HepG2 (cell line): Measurements from ENCODE around the gene CYP4F22. TPM values are rescaled to one million over a fixed set of nuclear protein-coding genes. Genes with fewer than 3 reads are reported as not detected.

Source experiments
- EED ChIP-seq: sonication (generic); formaldehyde crosslinking; IDR thresholded peaks from 2 replicates; pipeline ENCODE4 v1.5.0; 2020; ENCODE audit warnings: mild to moderate bottlenecking, missing genetic modification reagents
- EHMT2 ChIP-seq: fragments of 200-600 bp; sonication (generic); IDR thresholded peaks from 2 replicates; pipeline ENCODE4 v1.7.0; 2017; ENCODE audit warnings: antibody characterized with exemption, low read depth, low read length, borderline replicate concordance
- FOXJ3 ChIP-seq: sonication (generic); formaldehyde crosslinking; IDR thresholded peaks from 2 replicates; pipeline ENCODE4 v1.4.0; 2020; ENCODE audit warnings: missing genetic modification reagents, mild to moderate bottlenecking, borderline replicate concordance
- HNRNPK ChIP-seq: fragments of 200-400 bp; formaldehyde crosslinking; IDR thresholded peaks from 2 replicates; pipeline ENCODE4 v1.6.1; 2018; ENCODE audit warnings: low read length, low read depth, moderate library complexity, mild to moderate bottlenecking; ENCODE audit not compliant: poor library complexity, severe bottlenecking
- MTF1 ChIP-seq: sonication (generic); formaldehyde crosslinking; IDR thresholded peaks from 2 replicates; pipeline ENCODE4 v1.5.0; 2020; ENCODE audit warnings: missing genetic modification reagents
- NFIC ChIP-seq: IDR thresholded peaks from 2 replicates; pipeline ENCODE4 v1.6.1; 2012; ENCODE audit warnings: mild to moderate bottlenecking, low read length, inconsistent platforms
- PHB2 ChIP-seq: fragments of 450-650 bp; IDR thresholded peaks from 2 replicates; pipeline ENCODE4 v1.6.1; 2018; ENCODE audit not compliant: partially characterized antibody
- PITX1 ChIP-seq: sonication (generic); formaldehyde crosslinking; IDR thresholded peaks from 2 replicates; pipeline ENCODE4 v1.5.1; 2020; ENCODE audit warnings: mild to moderate bottlenecking, missing genetic modification reagents
- POLR2G ChIP-seq: fragments of 200-400 bp; formaldehyde crosslinking; IDR thresholded peaks from 2 replicates; pipeline ENCODE4 v1.6.1; 2018; ENCODE audit warnings: mild to moderate bottlenecking, low read depth, low read length, moderate library complexity
- RFXANK ChIP-seq: IDR thresholded peaks from 2 replicates; pipeline ENCODE4 v1.6.1; 2016
- SAFB2 ChIP-seq: sonication (generic); formaldehyde crosslinking; IDR thresholded peaks from 2 replicates; pipeline ENCODE4 v1.5.1; 2020; ENCODE audit warnings: missing genetic modification reagents, low read depth, mild to moderate bottlenecking, borderline replicate concordance
- SMAD3 ChIP-seq: sonication (generic); formaldehyde crosslinking; IDR thresholded peaks from 2 replicates; pipeline ENCODE4 v1.4.0; 2020; ENCODE audit warnings: missing genetic modification reagents
- TAF1 ChIP-seq: sonication (generic); formaldehyde crosslinking; IDR thresholded peaks from 2 replicates; pipeline ENCODE4 v1.4.0; 2020; ENCODE audit warnings: missing genetic modification reagents
- TBX2 ChIP-seq: sonication (generic); formaldehyde crosslinking; IDR thresholded peaks from 2 replicates; pipeline ENCODE4 v1.5.0; 2020; ENCODE audit warnings: missing genetic modification reagents, mild to moderate bottlenecking, borderline replicate concordance
- ZNF143 ChIP-seq: sonication (generic); formaldehyde crosslinking; IDR thresholded peaks from 2 replicates; pipeline ENCODE4 v1.4.0; 2020; ENCODE audit warnings: missing genetic modification reagents
- ZNF207 ChIP-seq: fragments of 450-650 bp; IDR thresholded peaks from 2 replicates; pipeline ENCODE4 v1.6.1; 2016; ENCODE audit warnings: antibody characterized with exemption, borderline replicate concordance
- ZNF253 ChIP-seq: sonication (generic); formaldehyde crosslinking; IDR thresholded peaks from 2 replicates; pipeline ENCODE4 v1.8.0; 2022; ENCODE audit warnings: mild to moderate bottlenecking, missing genetic modification reagents, borderline replicate concordance
- ZNF75D ChIP-seq: sonication (generic); formaldehyde crosslinking; IDR thresholded peaks from 2 replicates; pipeline ENCODE4 v1.8.1; 2023; ENCODE audit warnings: missing genetic modification reagents, mild to moderate bottlenecking, borderline replicate concordance
- polyA plus RNA-seq, 8 experiments: library from polyadenylated mRNA; depleted of rRNA in 3 of 8; stranded (reverse) in 7 of 8; unstranded in 1 of 8; fragments of >200 nt; fragmentation: Illumina TruSeq in 4 of 8; extraction: Trizol in 4 of 8; gene quantifications; 2 replicates each; pipeline versions ENCODE4 v1.2.1 to v1.2.3, GENCODE V29; 2011 to 2016; ENCODE audit warnings: low read depth in 4 of 8, missing spikeins in 1 of 8, mixed read lengths in 1 of 8; ENCODE audit not compliant: insufficient read depth in 1 of 8
- total RNA-seq, 5 experiments: library from RNA; depleted of rRNA; stranded (reverse); fragments of >200 nt; fragmentation: Illumina TruSeq; extraction: Trizol; gene quantifications; 2 replicates each; pipeline ENCODE4 v1.2.3, GENCODE V29; 2016; ENCODE audit warnings: low read depth in 1 of 5
- TF ChIP-seq, protein P1 (sequence below): sonication (generic); formaldehyde crosslinking; IDR thresholded peaks from 2 replicates; pipeline ENCODE4 v1.5.1; 2020; ENCODE audit warnings: mild to moderate bottlenecking, missing genetic modification reagents, borderline replicate concordance
- TF ChIP-seq, protein P2 (sequence below): fragments of 450-650 bp; IDR thresholded peaks from 2 replicates; pipeline ENCODE4 v1.6.1; 2017; ENCODE audit warnings: mild to moderate bottlenecking
- TF ChIP-seq, protein P3 (sequence below): sonication (generic); formaldehyde crosslinking; IDR thresholded peaks from 2 replicates; pipeline ENCODE4 v1.4.0; 2020; ENCODE audit warnings: mild to moderate bottlenecking, missing genetic modification reagents

CYP4F22 gene
- total and polyA plus RNA-seq, 2 of the 13 experiments (the other 11 are each of a cell fraction or from before 2014, with no cell fraction given) = 0.05 TPM; not detected in 1

DNA sequence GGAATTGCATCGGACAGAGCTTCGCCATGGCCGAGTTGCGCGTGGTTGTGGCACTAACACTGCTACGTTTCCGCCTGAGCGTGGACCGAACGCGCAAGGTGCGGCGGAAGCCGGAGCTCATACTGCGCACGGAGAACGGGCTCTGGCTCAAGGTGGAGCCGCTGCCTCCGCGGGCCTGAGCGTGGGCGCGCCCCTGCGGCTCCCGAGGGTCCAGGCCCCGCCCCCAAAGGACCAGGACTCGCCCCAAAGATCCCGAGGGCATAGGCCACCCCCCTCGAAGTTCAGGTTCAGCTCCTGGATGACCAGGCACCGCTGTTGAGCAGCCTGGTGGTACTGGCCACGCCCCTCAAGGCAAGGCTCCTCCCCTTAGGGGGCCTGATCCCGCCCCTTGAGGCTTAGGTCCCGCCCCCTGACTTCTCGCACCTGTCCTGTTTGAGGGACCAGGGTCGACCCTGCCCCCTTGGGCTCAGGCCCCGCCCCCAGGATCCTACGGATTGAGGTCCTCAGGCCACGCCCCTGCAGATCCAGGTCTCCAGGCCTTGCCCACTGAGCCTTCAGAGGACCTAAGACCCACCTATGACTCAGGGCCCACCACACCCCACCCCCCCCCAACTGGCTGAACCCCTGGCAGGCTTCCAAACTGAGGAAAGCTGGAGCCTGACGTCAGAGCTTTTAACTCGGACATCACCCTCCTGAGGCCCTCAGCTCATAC lies 43.1 kb downstream of the CYP4F22 start (continued):
- TF ChIP-seq, protein P1, sequence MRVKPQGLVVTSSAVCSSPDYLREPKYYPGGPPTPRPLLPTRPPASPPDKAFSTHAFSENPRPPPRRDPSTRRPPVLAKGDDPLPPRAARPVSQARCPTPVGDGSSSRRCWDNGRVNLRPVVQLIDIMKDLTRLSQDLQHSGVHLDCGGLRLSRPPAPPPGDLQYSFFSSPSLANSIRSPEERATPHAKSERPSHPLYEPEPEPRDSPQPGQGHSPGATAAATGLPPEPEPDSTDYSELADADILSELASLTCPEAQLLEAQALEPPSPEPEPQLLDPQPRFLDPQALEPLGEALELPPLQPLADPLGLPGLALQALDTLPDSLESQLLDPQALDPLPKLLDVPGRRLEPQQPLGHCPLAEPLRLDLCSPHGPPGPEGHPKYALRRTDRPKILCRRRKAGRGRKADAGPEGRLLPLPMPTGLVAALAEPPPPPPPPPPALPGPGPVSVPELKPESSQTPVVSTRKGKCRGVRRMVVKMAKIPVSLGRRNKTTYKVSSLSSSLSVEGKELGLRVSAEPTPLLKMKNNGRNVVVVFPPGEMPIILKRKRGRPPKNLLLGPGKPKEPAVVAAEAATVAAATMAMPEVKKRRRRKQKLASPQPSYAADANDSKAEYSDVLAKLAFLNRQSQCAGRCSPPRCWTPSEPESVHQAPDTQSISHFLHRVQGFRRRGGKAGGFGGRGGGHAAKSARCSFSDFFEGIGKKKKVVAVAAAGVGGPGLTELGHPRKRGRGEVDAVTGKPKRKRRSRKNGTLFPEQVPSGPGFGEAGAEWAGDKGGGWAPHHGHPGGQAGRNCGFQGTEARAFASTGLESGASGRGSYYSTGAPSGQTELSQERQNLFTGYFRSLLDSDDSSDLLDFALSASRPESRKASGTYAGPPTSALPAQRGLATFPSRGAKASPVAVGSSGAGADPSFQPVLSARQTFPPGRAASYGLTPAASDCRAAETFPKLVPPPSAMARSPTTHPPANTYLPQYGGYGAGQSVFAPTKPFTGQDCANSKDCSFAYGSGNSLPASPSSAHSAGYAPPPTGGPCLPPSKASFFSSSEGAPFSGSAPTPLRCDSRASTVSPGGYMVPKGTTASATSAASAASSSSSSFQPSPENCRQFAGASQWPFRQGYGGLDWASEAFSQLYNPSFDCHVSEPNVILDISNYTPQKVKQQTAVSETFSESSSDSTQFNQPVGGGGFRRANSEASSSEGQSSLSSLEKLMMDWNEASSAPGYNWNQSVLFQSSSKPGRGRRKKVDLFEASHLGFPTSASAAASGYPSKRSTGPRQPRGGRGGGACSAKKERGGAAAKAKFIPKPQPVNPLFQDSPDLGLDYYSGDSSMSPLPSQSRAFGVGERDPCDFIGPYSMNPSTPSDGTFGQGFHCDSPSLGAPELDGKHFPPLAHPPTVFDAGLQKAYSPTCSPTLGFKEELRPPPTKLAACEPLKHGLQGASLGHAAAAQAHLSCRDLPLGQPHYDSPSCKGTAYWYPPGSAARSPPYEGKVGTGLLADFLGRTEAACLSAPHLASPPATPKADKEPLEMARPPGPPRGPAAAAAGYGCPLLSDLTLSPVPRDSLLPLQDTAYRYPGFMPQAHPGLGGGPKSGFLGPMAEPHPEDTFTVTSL (CRISPR knock-in tag) = no peak
- TF ChIP-seq, protein P2, sequence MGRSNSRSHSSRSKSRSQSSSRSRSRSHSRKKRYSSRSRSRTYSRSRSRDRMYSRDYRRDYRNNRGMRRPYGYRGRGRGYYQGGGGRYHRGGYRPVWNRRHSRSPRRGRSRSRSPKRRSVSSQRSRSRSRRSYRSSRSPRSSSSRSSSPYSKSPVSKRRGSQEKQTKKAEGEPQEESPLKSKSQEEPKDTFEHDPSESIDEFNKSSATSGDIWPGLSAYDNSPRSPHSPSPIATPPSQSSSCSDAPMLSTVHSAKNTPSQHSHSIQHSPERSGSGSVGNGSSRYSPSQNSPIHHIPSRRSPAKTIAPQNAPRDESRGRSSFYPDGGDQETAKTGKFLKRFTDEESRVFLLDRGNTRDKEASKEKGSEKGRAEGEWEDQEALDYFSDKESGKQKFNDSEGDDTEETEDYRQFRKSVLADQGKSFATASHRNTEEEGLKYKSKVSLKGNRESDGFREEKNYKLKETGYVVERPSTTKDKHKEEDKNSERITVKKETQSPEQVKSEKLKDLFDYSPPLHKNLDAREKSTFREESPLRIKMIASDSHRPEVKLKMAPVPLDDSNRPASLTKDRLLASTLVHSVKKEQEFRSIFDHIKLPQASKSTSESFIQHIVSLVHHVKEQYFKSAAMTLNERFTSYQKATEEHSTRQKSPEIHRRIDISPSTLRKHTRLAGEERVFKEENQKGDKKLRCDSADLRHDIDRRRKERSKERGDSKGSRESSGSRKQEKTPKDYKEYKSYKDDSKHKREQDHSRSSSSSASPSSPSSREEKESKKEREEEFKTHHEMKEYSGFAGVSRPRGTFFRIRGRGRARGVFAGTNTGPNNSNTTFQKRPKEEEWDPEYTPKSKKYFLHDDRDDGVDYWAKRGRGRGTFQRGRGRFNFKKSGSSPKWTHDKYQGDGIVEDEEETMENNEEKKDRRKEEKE = no peak
- TF ChIP-seq, protein P3, sequence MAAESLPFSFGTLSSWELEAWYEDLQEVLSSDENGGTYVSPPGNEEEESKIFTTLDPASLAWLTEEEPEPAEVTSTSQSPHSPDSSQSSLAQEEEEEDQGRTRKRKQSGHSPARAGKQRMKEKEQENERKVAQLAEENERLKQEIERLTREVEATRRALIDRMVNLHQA (CRISPR knock-in tag) = no peak
- TF ChIP-seq MTF1 (CRISPR knock-in tag) (no peak), EHMT2 (no peak), ZNF207 (no peak), PHB2 (no peak), POLR2G (no peak), ZNF143 (CRISPR knock-in tag) (no peak), HNRNPK (no peak), TAF1 (CRISPR knock-in tag) (no peak), TBX2 (CRISPR knock-in tag) (peak; percentile 44), ZNF253 (CRISPR knock-in tag) (no peak), NFIC (no peak), ZNF75D (no peak), SAFB2 (no peak), RFXANK (CRISPR knock-in tag) (no peak), FOXJ3 (CRISPR knock-in tag) (no peak), PITX1 (CRISPR knock-in tag) (peak; percentile 52; the same call in 1 of the 2 replicates), EED (CRISPR knock-in tag) (no peak), SMAD3 (CRISPR knock-in tag) (no peak)
